GM12878 (cell line): ENCODE data around the gene ANO9. TPM values are rescaled to one million over a fixed set of nuclear protein-coding genes. Genes with fewer than 3 reads are reported as not detected.

Experiments used
- ATAC-seq: fragments of 200-7000 bp; cut with Tn5 transposase; 3 replicates; pipeline ENCODE4 v1.9.1; 2020; ENCODE audit warnings: mild to moderate bottlenecking, moderate library complexity
- BruUV-seq: library from RNA; stranded (reverse); fragments of 400-500 nt; replicated peaks from 2 replicates; lab custom pipeline; 2021; lab: Mats Ljungman, UMichigan
- CTCF ChIA-PET: fragments of 300-600 bp; sonication (Branson Sonifier 250); formaldehyde crosslinking; extraction: SDS; loops from one replicate; lab custom pipeline; 2021; ENCODE audit warnings: inconsistent platforms; lab: Yijun Ruan, JAX
- POLR2A ChIA-PET: fragments of 350-600 bp; formaldehyde crosslinking; extraction: SDS; loops from one replicate; lab custom pipeline; 2021; ENCODE audit warnings: inconsistent platforms; lab: Charles Lee
- RAD21 ChIA-PET: fragments of 300-600 bp; sonication (Branson Sonifier 250); formaldehyde crosslinking; loops from one replicate; lab custom pipeline; 2023; ENCODE audit warnings: antibody characterized with exemption; ENCODE audit not compliant: unreplicated experiment; lab: Charles Lee
- SMC1A ChIA-PET: fragments of 300-600 bp; sonication (Branson Sonifier 250); formaldehyde crosslinking; loops from one replicate; lab custom pipeline; 2023; ENCODE audit not compliant: unreplicated experiment, uncharacterized antibody; lab: Charles Lee
- DNase-seq: peaks from one replicate; pipeline ENCODE4 v3.0.0-alpha.2; 2011; ENCODE audit warnings: low read depth, low spot score
- FAIRE-seq: peaks from 3 replicates; lab custom pipeline; 2011; peaks lifted over from hg19 to GRCh38; lab: Jason Lieb, UNC
- H2AFZ ChIP-seq: 2 replicates; pipeline ENCODE4 v1.6.0; 2011; ENCODE audit warnings: low read depth, low read length, control low read depth; ENCODE audit not compliant: control insufficient read depth
- H3K27ac ChIP-seq: 2 replicates; pipeline ENCODE4 v1.5.1; 2011; ENCODE audit warnings: control low read depth; ENCODE audit not compliant: control insufficient read depth, insufficient read depth
- H3K27me3 ChIP-seq, 2 experiments: replicated peaks in 1 of 2; 2 replicates each; pipeline versions ENCODE4 v1.6.0 to v1.6.1; 2011; ENCODE audit warnings: low read length in 1 of 2; ENCODE audit not compliant: control insufficient read depth in 2 of 2, insufficient read depth in 2 of 2
- H3K36me3 ChIP-seq, 2 experiments: 2 replicates each; pipeline ENCODE4 v1.5.1; 2011; ENCODE audit warnings: low read length in 1 of 2; ENCODE audit not compliant: control insufficient read depth in 2 of 2, insufficient read depth in 2 of 2
- H3K4me1 ChIP-seq: 2 replicates; pipeline ENCODE4 v1.6.1; 2011; ENCODE audit warnings: mild to moderate bottlenecking, low read length, moderate library complexity, mixed read lengths; ENCODE audit not compliant: control insufficient read depth, insufficient read depth
- H3K4me2 ChIP-seq: 2 replicates; pipeline ENCODE4 v1.6.0; 2011; ENCODE audit warnings: control low read depth; ENCODE audit not compliant: control insufficient read depth, insufficient read depth
- H3K4me3 ChIP-seq: fragments of 200-600 bp; sonication (generic); 2 replicates; pipeline ENCODE4 v1.5.1; 2016
- H3K79me2 ChIP-seq: 2 replicates; pipeline ENCODE4 v1.6.0; 2011; ENCODE audit warnings: low read length; ENCODE audit not compliant: control insufficient read depth, insufficient read depth
- H3K9ac ChIP-seq: 2 replicates; pipeline ENCODE4 v1.8.0; 2011; ENCODE audit warnings: low read length, control low read depth, mixed read lengths; ENCODE audit not compliant: control insufficient read depth, insufficient read depth
- H3K9me3 ChIP-seq: replicated peaks from 3 replicates; pipeline ENCODE4 v1.5.1; 2011; ENCODE audit warnings: mild to moderate bottlenecking, low read length; ENCODE audit not compliant: control insufficient read depth, insufficient read depth
- H4K20me1 ChIP-seq: 2 replicates; pipeline ENCODE4 v1.6.0; 2011; ENCODE audit not compliant: control insufficient read depth, insufficient read depth
- CHD4 ChIP-seq: fragments of 200-600 bp; sonication (generic); IDR thresholded peaks from 2 replicates; pipeline ENCODE4 v1.6.1; 2016; ENCODE audit warnings: mild to moderate bottlenecking
- HDAC2 ChIP-seq: fragments of 200-600 bp; sonication (generic); IDR thresholded peaks from 2 replicates; pipeline ENCODE4 v1.6.1; 2017
- MYC ChIP-seq: IDR thresholded peaks from 2 replicates; pipeline ENCODE4 v1.6.1; 2011; ENCODE audit warnings: mild to moderate bottlenecking, low read length, moderate library complexity, inconsistent platforms; ENCODE audit not compliant: insufficient read depth, insufficient replicate concordance, insufficient read length, severe bottlenecking
- SMAD5 ChIP-seq: IDR thresholded peaks from 2 replicates; pipeline ENCODE4 v1.6.1; 2016; ENCODE audit warnings: antibody characterized with exemption, low read depth
- WGBS: methylation state at CpG from one replicate; pipeline ENCODE4 v1.1.6; 2016; ENCODE audit warnings: low lambda C conversion rate; ENCODE audit not compliant: insufficient replicate concordance, insufficient coverage; ENCODE audit errors: missing lambda C conversion rate; 5-methylcytosine and 5-hydroxymethylcytosine counted together
- in situ Hi-C: fragments of 300-500 bp; cut with MboI; formaldehyde crosslinking; loops from 9 replicates; pipeline ENCODE4 v1.14.3; 2018; ENCODE audit warnings: mixed read lengths
- intact Hi-C: fragments of 100-400 bp; cut with micrococcal nuclease; formaldehyde crosslinking; loops from one replicate; pipeline ENCODE4 v1.14.2; 2022; ENCODE audit not compliant: unreplicated experiment
- polyA plus RNA-seq, 11 experiments: library from polyadenylated mRNA; depleted of rRNA in 4 of 11; unstranded in 6 of 11; stranded (reverse) in 5 of 11; fragments of >200 nt; fragmentation: Nextera tagmentation in 4 of 11; fragmentation: Illumina TruSeq in 1 of 11; extraction: Ambion mirVana in 4 of 11; extraction: Trizol in 1 of 11; gene quantifications; 1 replicate in 1 of 11; 2 replicates in 10 of 11; pipeline versions ENCODE4 v1.2.1 to v1.2.3, GENCODE V29; 2011 to 2016; ENCODE audit warnings: inconsistent platforms in 2 of 11, missing spikeins in 2 of 11, low read depth in 1 of 11
- total RNA-seq, 4 experiments: library from RNA; depleted of rRNA in 3 of 4; stranded (reverse); fragments of >200 nt in 3 of 4; fragmentation: Illumina TruSeq in 1 of 4; extraction: Trizol in 1 of 4; gene quantifications; 2 replicates each; pipeline versions ENCODE4 v1.2.1 to v1.2.3, GENCODE V29; 2013 to 2021
- TF ChIP-seq, protein P1 (sequence below): IDR thresholded peaks from 2 replicates; pipeline ENCODE4 v1.6.1; 2011; ENCODE audit warnings: borderline replicate concordance, low read depth, mild to moderate bottlenecking, moderate library complexity, low read length; ENCODE audit not compliant: insufficient read depth, poor library complexity, severe bottlenecking

Gene ANO9
- total and polyA plus RNA-seq, 10 of the 15 experiments (the other 5 are each of a cell fraction or from before 2014, with no cell fraction given): 0.21 to 42.3 (median 12.0) TPM

DNA sequence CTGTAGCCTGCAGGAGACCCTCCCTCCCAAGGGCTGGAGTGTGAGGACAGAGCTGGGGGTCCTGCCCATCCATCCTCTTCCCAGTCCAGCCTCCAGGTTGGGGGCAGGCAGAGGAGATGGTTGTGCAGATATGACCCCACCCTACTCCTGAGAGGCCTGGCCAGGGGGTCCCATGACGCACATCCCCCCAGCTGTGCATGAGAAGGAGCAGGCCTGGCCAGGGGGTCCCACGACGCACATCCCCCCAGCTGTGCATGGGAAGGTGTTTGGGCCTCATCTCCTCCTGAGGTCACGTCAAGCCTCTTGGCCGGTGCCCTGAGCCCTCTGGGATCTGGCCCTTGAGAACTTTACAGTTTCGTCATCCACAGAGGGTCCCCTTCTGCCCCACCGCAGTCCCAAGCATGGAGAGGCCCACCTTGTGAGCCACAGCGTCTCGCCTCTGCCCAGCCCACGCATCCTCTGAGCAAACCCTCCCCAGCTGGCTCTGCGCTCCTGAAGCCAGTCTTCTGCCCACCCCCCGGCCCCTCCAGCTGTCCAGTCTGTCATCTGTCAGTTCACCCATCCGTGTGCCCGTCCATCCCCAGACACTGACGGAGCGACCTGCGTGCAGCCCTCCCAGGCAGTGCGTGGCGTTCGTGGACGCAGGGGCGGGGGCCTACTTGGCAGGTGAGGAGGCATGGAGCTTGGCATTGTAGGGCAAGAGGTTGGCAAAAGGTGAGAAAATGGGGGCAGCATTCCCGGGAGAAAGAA lies 2.3 kb downstream of the ANO9 start:
- Histone ChIP-seq H3K4me2 (no peak overlapping the region), H3K27me3 (no peaks in the 10 kb centered on the region), H3K36me3 (no peaks in the 10 kb centered on the region; a peak in 1 of 4 replicates), H3K4me1 (peaks cover 12% of the 10 kb centered on the region), H2AFZ (no peak overlapping the region), H3K27ac (no peak overlapping the region), H3K79me2 (peaks cover 10% of the 10 kb centered on the region), H4K20me1 (no peaks in the 10 kb centered on the region), H3K9ac (no peak overlapping the region), H3K9me3 (no peaks in the 10 kb centered on the region), H3K4me3 (no peak overlapping the region; the same call in 1 of the 2 replicates)
- ChIA-PET POLR2A (no interaction called here), SMC1A (interaction anchor here (1.1 to 1.2 kb wide), 2 partner anchors 10 to 79 kb away, joined by 3 to 4 read pairs; no protein-coding TSS in a partner anchor), CTCF (interaction anchor here (0.9 to 4.9 kb wide), 5 partner anchors 10 to 286 kb away, joined by 3 to 34 read pairs (median 3); partner anchors contain the start of gene PTDSS2), RAD21 (interaction anchor here (1.1 to 1.2 kb wide), 3 partner anchors 9 to 282 kb away, joined by 3 to 6 read pairs (median 4); partner anchors contain the start of gene PTDSS2)
- DNase-seq (no peak), FAIRE-seq (no peak), ATAC-seq (no peak)
- intact Hi-C loops: loop anchor here (10.0 kb wide), 2 partner anchors 135 to 235 kb away; partner anchors contain the start of genes BET1L, IFITM2 and RIC8A
- in situ Hi-C loops: no loop called here
- TF ChIP-seq MYC (no peak), HDAC2 (no peak), CHD4 (no peak), SMAD5 (no peak)
- TF ChIP-seq, protein P1, sequence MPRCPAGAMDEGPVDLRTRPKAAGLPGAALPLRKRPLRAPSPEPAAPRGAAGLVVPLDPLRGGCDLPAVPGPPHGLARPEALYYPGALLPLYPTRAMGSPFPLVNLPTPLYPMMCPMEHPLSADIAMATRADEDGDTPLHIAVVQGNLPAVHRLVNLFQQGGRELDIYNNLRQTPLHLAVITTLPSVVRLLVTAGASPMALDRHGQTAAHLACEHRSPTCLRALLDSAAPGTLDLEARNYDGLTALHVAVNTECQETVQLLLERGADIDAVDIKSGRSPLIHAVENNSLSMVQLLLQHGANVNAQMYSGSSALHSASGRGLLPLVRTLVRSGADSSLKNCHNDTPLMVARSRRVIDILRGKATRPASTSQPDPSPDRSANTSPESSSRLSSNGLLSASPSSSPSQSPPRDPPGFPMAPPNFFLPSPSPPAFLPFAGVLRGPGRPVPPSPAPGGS: peak; percentile 55
- 74% methylated on average over 23 of the region's 23 CpGs for WGBS
- no TSS peak for BruUV-seq
